GM10248 (cell line): ENCODE data around the gene URB1.
"Not testable (repeated sequence)": the region's sequence is repeated elsewhere in the genome, so short reads cannot be mapped to it uniquely, and the experiment has no call there.

Source experiments
- CTCF ChIA-PET: fragments of 300-600 bp; sonication (Branson Sonifier 250); formaldehyde crosslinking; extraction: SDS; loops from one replicate; lab custom pipeline; 2021; ENCODE audit warnings: antibody characterized with exemption; lab: Yijun Ruan, JAX
- POLR2A ChIA-PET: fragments of 350-650 bp; sonication (Branson Sonifier 250); formaldehyde crosslinking; extraction: SDS; loops from one replicate; lab custom pipeline; 2020; ENCODE audit warnings: antibody characterized with exemption; lab: Yijun Ruan, JAX
- DNase-seq: peaks from one replicate; pipeline ENCODE4 v3.0.0; 2012; ENCODE audit errors: extremely low spot score
- TF ChIP-seq, protein P1 (sequence below): IDR thresholded peaks from 2 replicates; pipeline ENCODE4 v1.5.1; 2012; ENCODE audit warnings: mild to moderate bottlenecking, low read depth; ENCODE audit errors: extremely low read depth, missing control alignments, control extremely low read depth

URB1 gene

DNA sequence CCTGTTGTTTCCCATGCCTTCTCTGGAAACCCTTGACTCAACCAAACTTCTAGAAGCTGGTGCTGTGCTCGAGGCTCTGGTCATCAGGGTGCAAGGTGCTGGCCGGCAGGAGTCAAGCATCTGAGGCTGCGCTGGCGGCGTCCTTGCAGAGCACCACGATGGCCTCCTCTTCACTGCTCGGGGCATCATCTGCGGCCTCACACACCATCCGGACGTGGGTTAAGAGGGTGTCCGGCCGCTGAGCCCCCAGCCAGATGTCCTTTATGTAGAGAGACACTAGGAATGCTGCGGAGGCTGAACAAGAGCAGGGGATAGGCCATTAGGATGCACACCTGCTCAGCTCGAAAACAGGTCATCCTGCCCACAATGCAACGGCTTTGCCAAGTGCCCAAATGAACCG, 78.0 kb downstream of the URB1 start:
- ChIA-PET POLR2A (no interaction called here), CTCF (no interaction called here)
- TF ChIP-seq, protein P1, sequence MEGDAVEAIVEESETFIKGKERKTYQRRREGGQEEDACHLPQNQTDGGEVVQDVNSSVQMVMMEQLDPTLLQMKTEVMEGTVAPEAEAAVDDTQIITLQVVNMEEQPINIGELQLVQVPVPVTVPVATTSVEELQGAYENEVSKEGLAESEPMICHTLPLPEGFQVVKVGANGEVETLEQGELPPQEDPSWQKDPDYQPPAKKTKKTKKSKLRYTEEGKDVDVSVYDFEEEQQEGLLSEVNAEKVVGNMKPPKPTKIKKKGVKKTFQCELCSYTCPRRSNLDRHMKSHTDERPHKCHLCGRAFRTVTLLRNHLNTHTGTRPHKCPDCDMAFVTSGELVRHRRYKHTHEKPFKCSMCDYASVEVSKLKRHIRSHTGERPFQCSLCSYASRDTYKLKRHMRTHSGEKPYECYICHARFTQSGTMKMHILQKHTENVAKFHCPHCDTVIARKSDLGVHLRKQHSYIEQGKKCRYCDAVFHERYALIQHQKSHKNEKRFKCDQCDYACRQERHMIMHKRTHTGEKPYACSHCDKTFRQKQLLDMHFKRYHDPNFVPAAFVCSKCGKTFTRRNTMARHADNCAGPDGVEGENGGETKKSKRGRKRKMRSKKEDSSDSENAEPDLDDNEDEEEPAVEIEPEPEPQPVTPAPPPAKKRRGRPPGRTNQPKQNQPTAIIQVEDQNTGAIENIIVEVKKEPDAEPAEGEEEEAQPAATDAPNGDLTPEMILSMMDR, result no peak
- no peak for DNase-seq

DNA sequence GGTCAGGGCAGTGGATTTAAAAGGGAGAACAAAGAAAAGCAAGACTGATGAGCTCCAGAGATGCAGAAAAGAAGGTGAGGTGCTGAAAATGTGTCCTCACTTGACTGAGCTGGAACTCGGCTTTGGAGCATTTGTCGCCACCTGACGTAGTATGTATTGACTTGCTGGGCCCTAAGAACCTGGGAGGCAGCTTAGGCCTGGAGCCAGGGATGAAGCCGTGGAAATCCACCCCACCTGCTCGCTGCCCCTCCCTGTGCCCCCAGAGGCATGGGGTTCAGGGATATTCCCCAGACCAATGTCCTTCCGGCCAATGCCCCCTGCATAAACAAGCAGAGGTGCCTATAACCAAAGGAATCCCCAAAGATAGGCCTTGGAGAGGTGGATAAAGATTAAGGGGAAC, 79.8 kb downstream of the URB1 start:
- TF ChIP-seq, protein P1, result no peak
- DNase-seq, result no peak
- ChIA-PET CTCF (interaction anchor here (1.0 kb wide), 1 partner anchor 41 kb away, joined by 3 read pairs; no protein-coding TSS in a partner anchor), POLR2A (no interaction called here)

DNA sequence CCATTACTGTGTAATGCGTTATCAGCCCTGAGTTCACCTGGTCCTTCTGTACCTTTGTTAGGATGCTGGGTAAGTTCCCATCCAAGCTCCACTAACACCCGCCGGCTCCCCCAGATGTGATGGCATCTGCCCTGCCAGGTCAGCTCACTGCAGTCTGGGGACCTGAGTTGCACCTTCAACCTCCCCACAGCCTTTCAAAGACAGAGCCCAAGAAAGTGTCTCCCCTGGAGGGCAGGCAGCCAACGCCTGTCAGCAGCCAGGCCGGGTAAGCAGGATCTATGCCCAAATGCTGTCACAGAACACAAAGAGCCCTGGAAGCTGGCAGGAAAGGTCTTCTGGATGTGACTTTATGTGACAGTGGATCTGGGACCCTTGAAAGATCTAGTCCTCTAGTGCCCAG, 80.5 kb downstream of the URB1 start:
- CTCF ChIA-PET, result no interaction called here
- POLR2A ChIA-PET, result no interaction called here
- TF ChIP-seq, protein P1, result no peak
- DNase-seq, result no peak

DNA sequence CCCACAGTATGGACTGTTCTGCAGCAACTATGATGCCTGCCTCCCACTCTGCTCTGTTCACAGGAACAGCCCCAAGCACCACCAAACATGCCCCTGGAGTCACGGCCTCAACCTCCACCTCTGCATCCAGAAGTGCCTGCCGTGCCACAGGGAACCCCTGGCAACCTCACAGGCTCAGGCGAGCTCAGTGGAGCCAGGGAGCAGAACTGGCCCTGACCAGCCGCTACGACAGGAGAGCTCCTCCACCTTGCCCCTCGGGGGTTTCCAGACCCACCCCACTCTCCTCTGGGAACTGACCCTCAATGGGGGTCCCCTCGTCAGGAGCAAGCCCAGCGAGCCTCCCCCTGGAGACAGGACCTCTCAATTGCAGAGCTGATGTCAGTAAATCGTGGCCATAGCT, 81.2 kb downstream of the URB1 start:
- TF ChIP-seq, protein P1, result no peak
- ChIA-PET CTCF (no interaction called here), POLR2A (no interaction called here)
- DNase-seq, result no peak

DNA sequence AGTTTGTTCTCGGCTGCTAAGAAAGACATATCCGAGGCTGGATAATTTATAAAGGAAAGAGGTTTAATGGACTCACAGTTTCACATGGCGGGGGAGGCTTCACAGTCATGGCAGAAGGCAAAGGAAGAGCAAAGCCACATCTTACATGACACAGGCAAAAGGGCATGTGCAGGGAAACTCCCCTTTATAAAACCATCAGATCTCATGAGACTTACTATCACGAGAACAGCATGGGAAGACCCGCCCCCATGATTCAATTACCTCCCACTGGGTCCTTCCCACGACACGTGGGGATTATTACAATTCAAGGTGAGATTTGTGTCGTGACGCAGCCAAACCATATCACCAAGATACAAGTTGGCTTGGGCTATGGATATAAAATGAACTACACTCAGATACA, 81.8 kb downstream of the URB1 start:
- DNase-seq, POLR2A ChIA-PET, CTCF ChIA-PET: not testable (repeated sequence)

DNA sequence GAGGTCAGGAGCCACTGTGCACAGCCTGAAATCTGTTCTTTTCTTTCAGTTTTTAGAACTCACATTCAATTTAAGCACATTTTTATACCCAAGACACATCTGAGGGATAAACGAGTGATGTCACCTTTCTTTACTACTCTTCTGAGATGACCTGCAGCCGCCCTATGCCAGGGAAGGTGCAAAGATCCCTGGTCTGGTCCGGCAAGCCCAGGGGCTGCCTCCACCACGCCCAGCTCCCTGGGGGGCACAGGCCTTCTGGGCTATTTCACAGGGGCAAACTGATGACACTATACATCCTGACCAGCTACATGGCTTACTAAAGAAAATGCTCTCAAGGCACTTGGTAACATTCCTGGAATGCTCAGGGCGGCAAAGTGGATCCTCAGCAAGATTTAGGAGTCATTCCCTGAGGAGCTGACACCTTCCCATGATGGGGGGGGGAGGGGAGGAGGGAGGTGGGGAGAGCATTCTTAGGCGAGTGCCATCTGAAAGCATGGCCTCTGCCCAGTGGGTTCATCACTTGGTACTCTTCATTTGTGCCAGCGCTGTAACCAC, 82.8 kb downstream of the URB1 start:
- POLR2A ChIA-PET, result no interaction called here
- TF ChIP-seq, protein P1, result no peak

DNA sequence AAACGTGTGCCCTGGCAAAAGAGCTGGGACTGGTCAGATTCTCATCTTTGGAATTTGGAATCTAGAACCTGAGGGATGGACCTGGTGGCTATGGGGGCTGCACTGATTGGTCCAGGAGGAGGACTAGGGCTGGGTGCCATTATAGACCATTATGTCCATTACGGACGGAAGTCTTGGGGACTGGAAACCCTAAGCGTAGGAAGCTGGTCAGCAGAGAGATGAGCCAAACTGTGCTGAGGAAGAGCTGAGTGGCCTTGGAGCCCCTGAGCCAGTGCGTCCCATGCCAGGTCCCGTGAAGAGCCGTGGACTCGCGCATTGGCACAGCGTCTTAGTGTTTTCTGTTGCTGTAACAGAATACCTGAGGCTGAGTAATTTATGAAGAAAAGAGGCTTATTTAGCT, 84.1 kb downstream of the URB1 start:
- CTCF ChIA-PET, result no interaction called here
- no peak for DNase-seq
- TF ChIP-seq, protein P1, result no peak
- POLR2A ChIA-PET, result no interaction called here

More for the DNA sequence above, 82.8 kb downstream of the URB1 start:
- no peak for DNase-seq
- CTCF ChIA-PET, result interaction anchor here (1.2 kb wide), 1 partner anchor 61 kb away, joined by 3 read pairs; no protein-coding TSS in a partner anchor
